ENCODE results near the gene CNTNAP2. TPM values are rescaled to one million over a fixed set of nuclear protein-coding genes. Genes with fewer than 3 reads are reported as not detected.
"Not testable (repeated sequence)": the region's sequence is repeated elsewhere in the genome, so short reads cannot be mapped to it uniquely, and the experiment has no call there.

Gene CNTNAP2
- total RNA-seq, 1 donor from 2014 or later: 2.2 TPM

- Histone ChIP-seq H3K4me1 (no peaks in the 10 kb centered on the region), H3K27me3 (no peaks in the 10 kb centered on the region), H3K4me3 (no peak overlapping the region), H3K9me3 (no peaks in the 10 kb centered on the region), H3K36me3 (no peaks in the 10 kb centered on the region), H3K27ac (no peak overlapping the region)
- TF ChIP-seq POLR2AphosphoS5 (IDR thresholded peaks at IDR 0.05; ENCODE audit: insufficient read depth in 1 of 2, low read depth in 1 of 2) (no peak), POLR2A (IDR thresholded peaks at IDR 0.05) (no peak), CTCF (IDR thresholded peaks at IDR 0.05) (no peak)
- DNase-seq (ENCODE audit: extremely low spot score in 2 of 2): no peak
- intact Hi-C loops (cut with DNase I): no loop called here
Observed at GRCh38 chr7:148461392-148462179, 2345.0 kb downstream of the CNTNAP2 start.

DNA sequence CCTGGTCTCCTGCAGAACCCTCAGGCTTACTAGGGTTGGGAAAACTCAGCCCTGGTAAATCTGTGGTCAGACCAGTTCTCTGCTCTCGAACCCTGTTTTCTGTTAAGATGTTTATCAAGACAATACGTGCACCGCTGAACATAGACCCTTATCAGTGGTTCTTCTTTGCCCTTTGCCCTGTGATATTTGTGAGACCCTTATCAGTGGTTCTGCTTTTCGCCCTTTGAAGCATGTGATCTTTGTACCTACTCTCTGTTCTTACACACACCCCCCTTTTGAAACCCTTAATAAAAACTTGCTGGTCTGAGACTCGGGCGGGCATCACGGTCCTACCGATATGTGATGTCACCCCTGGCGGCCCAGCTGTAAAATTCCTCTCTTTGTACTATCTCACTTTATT is 2346.2 kb downstream of the CNTNAP2 start:
- H3K36me3 ChIP-seq; H3K27me3 ChIP-seq; DNase-seq (ENCODE audit: extremely low spot score in 2 of 2); H3K4me1 ChIP-seq; H3K4me3 ChIP-seq; intact Hi-C loops (cut with DNase I); H3K27ac ChIP-seq; H3K9me3 ChIP-seq: not testable (repeated sequence)

DNA sequence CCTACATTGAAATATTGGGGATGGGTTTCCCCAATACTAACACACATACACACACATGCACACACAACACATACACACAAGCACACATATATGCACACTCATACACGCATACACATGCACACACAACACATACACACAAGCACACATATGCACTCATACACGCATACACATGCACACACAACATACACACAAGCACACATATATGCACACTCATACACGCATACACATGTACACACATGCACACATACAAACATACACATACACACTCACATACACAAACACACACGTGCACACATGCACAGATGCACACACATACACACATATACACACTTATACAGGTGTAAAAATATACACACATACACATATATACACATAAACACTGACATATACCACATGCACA is 2346.6 kb downstream of the CNTNAP2 start:
- no peak for TF ChIP-seq CTCF (IDR thresholded peaks at IDR 0.05)
- TF ChIP-seq POLR2AphosphoS5 (IDR thresholded peaks at IDR 0.05; ENCODE audit: insufficient read depth in 1 of 2, low read depth in 1 of 2): no peak
- no peak for TF ChIP-seq POLR2A (IDR thresholded peaks at IDR 0.05)
- Histone ChIP-seq H3K27ac (no peak overlapping the region), H3K27me3 (no peaks in the 10 kb centered on the region), H3K4me1 (no peaks in the 10 kb centered on the region), H3K36me3 (no peaks in the 10 kb centered on the region), H3K4me3 (no peak overlapping the region), H3K9me3 (no peaks in the 10 kb centered on the region)
- intact Hi-C loops (cut with DNase I): no loop called here
- no peak for DNase-seq (ENCODE audit: extremely low spot score in 2 of 2)

DNA sequence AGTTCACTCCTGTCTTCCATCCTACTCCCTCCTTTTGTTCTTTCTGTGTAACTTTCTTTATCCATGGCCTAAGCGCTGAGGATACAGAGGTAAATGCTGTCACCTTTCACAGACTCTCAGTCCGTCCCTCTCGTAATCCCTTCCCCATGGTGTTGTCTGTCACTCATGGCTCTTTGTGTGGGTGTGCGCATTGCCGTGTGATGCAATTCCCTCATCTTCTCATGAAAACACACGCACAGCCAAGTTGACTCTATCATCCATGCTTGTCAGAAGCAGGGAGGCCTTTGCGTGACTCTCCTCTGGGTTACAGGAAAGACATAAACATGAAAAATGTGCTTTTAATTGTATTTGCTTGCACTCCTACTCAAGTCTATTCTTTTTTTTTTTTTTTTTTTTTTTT is 2348.3 kb downstream of the CNTNAP2 start:
- intact Hi-C loops (cut with DNase I): no loop called here
- DNase-seq (ENCODE audit: extremely low spot score in 2 of 2): no peak
- no peaks in the 10 kb centered on the region for H3K9me3 ChIP-seq
- H3K27me3 ChIP-seq: no peaks in the 10 kb centered on the region
- H3K27ac ChIP-seq: no peak overlapping the region
- TF ChIP-seq POLR2AphosphoS5 (IDR thresholded peaks at IDR 0.05; ENCODE audit: insufficient read depth in 1 of 2, low read depth in 1 of 2) (no peak), CTCF (IDR thresholded peaks at IDR 0.05) (no peak), POLR2A (IDR thresholded peaks at IDR 0.05) (no peak)
- no peaks in the 10 kb centered on the region for H3K4me1 ChIP-seq
- no peak overlapping the region for H3K4me3 ChIP-seq
- no peaks in the 10 kb centered on the region for H3K36me3 ChIP-seq

DNA sequence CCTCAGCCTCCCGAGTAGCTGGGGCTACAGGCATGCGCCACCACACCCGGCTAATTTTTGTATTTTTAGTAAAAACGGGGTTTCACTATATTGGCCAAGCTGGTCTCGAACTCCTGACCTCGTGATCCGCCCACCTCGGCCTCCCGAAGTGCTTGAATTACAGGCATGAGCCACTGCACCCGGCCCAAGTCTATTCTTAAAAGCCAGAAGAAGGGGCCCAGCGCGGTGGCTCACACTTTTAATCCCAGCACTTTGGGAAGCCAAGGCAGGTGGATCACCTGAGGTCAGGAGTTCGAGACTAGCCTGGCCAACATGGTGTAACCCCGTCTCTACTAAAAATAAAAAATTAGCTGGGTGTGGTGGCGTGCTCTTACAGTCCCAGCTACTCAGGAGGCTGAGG is 2348.8 kb downstream of the CNTNAP2 start:
- H3K27me3 ChIP-seq; H3K27ac ChIP-seq; H3K4me1 ChIP-seq; intact Hi-C loops (cut with DNase I); DNase-seq (ENCODE audit: extremely low spot score in 2 of 2); H3K4me3 ChIP-seq; H3K9me3 ChIP-seq; H3K36me3 ChIP-seq: not testable (repeated sequence)

DNA sequence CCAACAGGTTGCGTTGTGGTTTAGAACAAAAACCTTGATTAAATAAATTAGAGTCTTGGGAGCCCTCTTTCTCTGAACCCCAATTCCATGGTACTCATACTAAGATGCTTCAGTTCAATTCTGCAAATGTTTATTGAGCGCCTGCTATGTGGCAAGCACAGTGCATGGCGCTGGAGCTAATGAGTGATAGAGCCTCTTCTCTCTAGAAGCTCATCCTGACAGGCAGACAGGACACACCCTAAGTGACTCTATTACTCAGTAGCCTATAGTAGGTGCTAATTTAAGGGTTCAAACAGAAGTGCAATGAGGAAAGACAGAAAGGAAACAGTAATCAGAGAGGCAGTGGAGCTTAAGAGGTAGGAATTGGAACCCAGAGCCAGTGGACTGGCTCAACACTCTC is 2349.5 kb downstream of the CNTNAP2 start:
- Histone ChIP-seq H3K4me3 (no peak overlapping the region), H3K36me3 (no peaks in the 10 kb centered on the region)

More for the DNA sequence above, 2349.5 kb downstream of the CNTNAP2 start:
- no peak for DNase-seq (ENCODE audit: extremely low spot score in 2 of 2)
- Histone ChIP-seq H3K9me3 (no peaks in the 10 kb centered on the region), H3K27ac (no peak overlapping the region), H3K27me3 (no peaks in the 10 kb centered on the region), H3K4me1 (no peaks in the 10 kb centered on the region)
- TF ChIP-seq POLR2A (IDR thresholded peaks at IDR 0.05): no peak
- TF ChIP-seq POLR2AphosphoS5 (IDR thresholded peaks at IDR 0.05; ENCODE audit: insufficient read depth in 1 of 2, low read depth in 1 of 2): no peak
- intact Hi-C loops (cut with DNase I): no loop called here
